ENCODE measurements around the gene NOTCH4.

NOTCH4 gene

DNA sequence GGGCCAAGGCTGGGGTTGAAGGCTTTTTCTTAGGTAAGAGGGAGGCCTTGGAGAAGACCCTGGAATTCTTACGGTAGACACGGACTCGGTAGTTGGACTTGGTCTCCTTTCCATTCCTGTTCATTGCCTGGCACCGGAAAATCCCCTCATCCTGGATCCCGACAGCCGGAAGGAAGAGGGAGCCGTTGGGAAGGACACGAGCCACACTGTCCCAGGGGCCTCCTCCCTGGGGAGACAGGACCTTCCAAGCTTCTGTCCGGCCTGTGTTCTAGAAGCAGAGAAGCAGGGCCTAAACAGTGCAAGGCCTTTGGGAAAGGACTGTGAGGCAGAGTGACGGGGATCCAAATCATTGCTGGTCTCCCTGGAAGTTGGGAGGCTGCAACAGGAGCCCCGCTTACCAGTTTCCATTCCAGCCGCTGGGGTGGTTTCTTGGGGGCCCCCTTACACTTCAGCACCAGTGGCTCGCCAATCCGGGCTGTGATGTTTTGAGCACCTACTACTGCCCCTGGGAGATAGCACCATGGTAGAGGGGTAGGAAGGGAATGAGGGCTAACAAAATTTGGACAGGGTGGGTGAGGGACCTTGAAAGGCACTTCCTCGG lies 40.3 kb downstream of the NOTCH4 start:
- H3K27ac Mint-ChIP-seq, result peak overlapping the region; percentile 82
- no peaks in the 10 kb centered on the region for H3K9me3 Mint-ChIP-seq
- peaks cover 93% of the 10 kb centered on the region for H3K36me3 Mint-ChIP-seq (ENCODE audit: low read depth)
- H3K27me3 Mint-ChIP-seq, result no peaks in the 10 kb centered on the region
- no peak overlapping the region for H3K4me3 Mint-ChIP-seq
- DNase-seq, result no peak
- peaks cover 82% of the 10 kb centered on the region for H3K4me1 Mint-ChIP-seq (ENCODE audit: low read depth)

GRCh38 chr6:32183030-32183429 lies 40.8 kb downstream of the NOTCH4 start:
- Mint-ChIP-seq H3K9me3 (no peaks in the 10 kb centered on the region), H3K36me3 (ENCODE audit: low read depth) (peaks cover 92% of the 10 kb centered on the region), H3K27me3 (no peaks in the 10 kb centered on the region), H3K27ac (peak overlapping the region; percentile 82), H3K4me1 (ENCODE audit: low read depth) (peaks cover 77% of the 10 kb centered on the region), H3K4me3 (no peak overlapping the region)
- no peak for DNase-seq

GRCh38 chr6:32182555-32182981 lies 41.3 kb downstream of the NOTCH4 start:
- no peak overlapping the region for H3K4me3 Mint-ChIP-seq
- H3K9me3 Mint-ChIP-seq, result no peaks in the 10 kb centered on the region
- peaks cover 87% of the 10 kb centered on the region for H3K36me3 Mint-ChIP-seq (ENCODE audit: low read depth)
- no peaks in the 10 kb centered on the region for H3K27me3 Mint-ChIP-seq
- no peak for DNase-seq
- peak overlapping the region; percentile 82 for H3K27ac Mint-ChIP-seq
- H3K4me1 Mint-ChIP-seq (ENCODE audit: low read depth), result peaks cover 74% of the 10 kb centered on the region

DNA sequence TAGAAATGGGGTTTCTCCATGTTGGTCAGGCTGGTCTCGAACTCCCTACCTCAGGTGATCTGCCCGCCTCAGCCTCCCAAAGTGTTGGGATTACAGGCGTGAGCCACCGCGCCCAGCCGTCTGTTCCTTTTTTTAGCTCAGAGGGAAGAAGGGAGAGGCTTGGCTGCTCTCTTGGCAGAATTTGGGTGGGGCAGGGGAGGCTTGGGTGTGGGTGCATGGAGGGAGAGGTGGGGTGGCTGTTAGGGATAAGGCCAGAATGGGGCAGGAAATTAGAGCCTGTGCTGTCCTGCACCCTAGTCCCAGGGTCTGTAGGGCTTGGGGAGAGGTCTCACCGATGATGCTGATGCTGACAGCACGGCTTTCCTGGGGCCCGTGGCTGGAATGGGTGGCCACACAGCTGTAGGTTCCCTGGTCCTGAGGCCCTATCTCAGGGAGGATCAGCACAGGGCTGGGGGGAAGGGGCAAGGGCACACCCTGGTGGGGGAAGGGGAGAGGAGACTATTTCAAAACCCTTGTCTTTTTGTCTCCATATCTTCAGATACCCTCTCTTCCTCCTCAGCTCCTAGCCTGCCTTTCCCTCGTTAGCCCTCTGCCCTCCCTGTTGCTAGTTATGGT lies 41.8 kb downstream of the NOTCH4 start:
- Mint-ChIP-seq H3K27me3 (no peaks in the 10 kb centered on the region), H3K4me3 (no peak overlapping the region), H3K36me3 (ENCODE audit: low read depth) (peaks cover 82% of the 10 kb centered on the region), H3K27ac (peak overlapping the region; percentile 82), H3K4me1 (ENCODE audit: low read depth) (peaks cover 74% of the 10 kb centered on the region), H3K9me3 (no peaks in the 10 kb centered on the region)
- no peak for DNase-seq

- H3K36me3 Mint-ChIP-seq (ENCODE audit: low read depth), result peaks cover 74% of the 10 kb centered on the region
- peak overlapping the region; percentile 99 for H3K27ac Mint-ChIP-seq
- H3K4me1 Mint-ChIP-seq (ENCODE audit: low read depth), result peaks cover 74% of the 10 kb centered on the region
Measured at GRCh38 chr6:32181148-32181702, 42.6 kb downstream of the NOTCH4 start.

DNA sequence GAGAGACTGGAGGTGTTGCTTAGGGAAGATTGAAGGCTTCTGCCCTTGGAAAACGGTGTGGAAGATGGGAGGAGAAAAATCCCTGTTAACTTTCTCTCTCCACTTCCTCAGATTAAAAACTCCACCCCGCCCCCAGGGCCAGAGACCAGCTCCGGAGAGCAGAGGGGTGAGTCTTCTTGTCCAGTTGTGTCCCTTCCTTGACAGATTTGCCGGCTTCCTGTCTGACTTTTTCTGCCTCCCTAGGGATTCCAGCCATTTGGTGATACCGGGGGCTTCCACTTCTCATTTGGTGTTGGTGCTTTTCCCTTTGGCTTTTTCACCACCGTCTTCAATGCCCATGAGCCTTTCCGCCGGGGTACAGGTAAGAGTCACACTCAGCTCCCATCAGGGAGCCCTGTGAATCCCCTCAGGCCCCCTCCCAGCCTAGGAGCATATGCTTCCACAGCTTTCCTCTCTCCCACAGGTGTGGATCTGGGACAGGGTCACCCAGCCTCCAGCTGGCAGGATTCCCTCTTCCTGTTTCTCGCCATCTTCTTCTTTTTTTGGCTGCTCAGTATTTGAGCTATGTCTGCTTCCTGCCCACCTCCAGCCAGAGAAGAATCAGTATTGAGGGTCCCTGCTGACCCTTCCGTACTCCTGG lies 44.0 kb downstream of the NOTCH4 start:
- Mint-ChIP-seq H3K36me3 (ENCODE audit: low read depth) (peaks cover 64% of the 10 kb centered on the region), H3K27me3 (no peaks in the 10 kb centered on the region), H3K9me3 (no peaks in the 10 kb centered on the region), H3K27ac (peak overlapping the region; percentile 99), H3K4me1 (ENCODE audit: low read depth) (peaks cover 72% of the 10 kb centered on the region), H3K4me3 (peak overlapping the region; percentile 94)
- DNase-seq, result no peak

More at GRCh38 chr6:32181148-32181702, 42.6 kb downstream of the NOTCH4 start:
- Mint-ChIP-seq H3K27me3 (no peaks in the 10 kb centered on the region), H3K4me3 (no peak overlapping the region), H3K9me3 (no peaks in the 10 kb centered on the region)
- no peak for DNase-seq

GRCh38 chr6:32178547-32179440 lies 45.1 kb downstream of the NOTCH4 start:
- H3K4me1 Mint-ChIP-seq (ENCODE audit: low read depth), result peaks cover 78% of the 10 kb centered on the region
- peak overlapping the region; percentile 99 for H3K27ac Mint-ChIP-seq
- no peak for DNase-seq
- peak overlapping the region; percentile 94 for H3K4me3 Mint-ChIP-seq
- no peaks in the 10 kb centered on the region for H3K27me3 Mint-ChIP-seq
- H3K9me3 Mint-ChIP-seq, result no peaks in the 10 kb centered on the region
- H3K36me3 Mint-ChIP-seq (ENCODE audit: low read depth), result peaks cover 56% of the 10 kb centered on the region

DNA sequence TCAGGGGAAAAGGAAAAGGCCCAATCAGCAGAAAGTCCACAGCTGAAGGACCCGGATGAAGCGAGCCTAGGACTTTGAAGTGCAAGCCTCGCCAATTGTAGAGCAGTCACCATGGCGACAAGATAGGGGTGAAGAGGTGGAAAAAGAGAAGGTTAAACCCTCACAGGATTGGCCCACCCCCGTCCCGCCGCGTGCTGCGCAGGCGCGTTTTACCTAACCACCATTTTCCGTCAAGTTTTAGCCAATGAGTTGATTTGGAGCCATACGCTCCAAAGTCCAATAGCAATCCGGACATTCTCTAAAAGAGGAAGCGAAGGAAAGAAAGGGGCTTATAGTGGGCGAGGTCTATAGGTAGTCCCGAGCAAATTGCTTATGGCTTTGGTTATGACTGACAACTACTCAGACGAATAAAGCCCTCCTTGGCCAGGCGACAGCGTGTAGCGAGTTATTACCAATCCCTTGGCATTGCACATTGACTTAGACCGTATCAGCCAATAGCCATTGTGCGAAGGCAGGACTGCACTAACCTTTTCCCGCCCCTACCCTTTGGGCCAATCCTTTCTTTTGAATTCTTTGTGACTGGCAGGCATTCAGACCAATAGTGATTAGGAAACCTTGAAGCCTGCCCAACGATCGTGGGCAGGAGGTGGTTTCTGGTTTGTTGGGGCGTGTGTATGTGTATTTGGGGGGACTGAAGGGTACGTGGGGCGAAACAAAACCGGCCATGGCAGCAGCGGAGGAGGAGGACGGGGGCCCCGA lies 45.9 kb downstream of the NOTCH4 start, which contains the start of gene RNF5:
Gene RNF5 (plus strand): TSS at position 618 of the 759 bp plus-strand sequence. CDS start 107 bp downstream, at position 725.
- peak; percentile 87 for DNase-seq
- Mint-ChIP-seq H3K27ac (peak within 1 kb of the TSS; percentile 99), H3K9me3 (no peaks in the 10 kb centered on the region), H3K4me3 (peak within 1 kb of the TSS; percentile 94), H3K36me3 (ENCODE audit: low read depth) (peaks cover 48% of the 10 kb centered on the region), H3K4me1 (ENCODE audit: low read depth) (peaks cover 78% of the 10 kb centered on the region), H3K27me3 (no peaks in the 10 kb centered on the region)

- Mint-ChIP-seq H3K9me3 (no peaks in the 10 kb centered on the region), H3K4me3 (peak overlapping the region; percentile 94), H3K36me3 (ENCODE audit: low read depth) (peaks cover 41% of the 10 kb centered on the region), H3K4me1 (ENCODE audit: low read depth) (peaks cover 76% of the 10 kb centered on the region), H3K27me3 (no peaks in the 10 kb centered on the region), H3K27ac (peak overlapping the region; percentile 99)
- no peak for DNase-seq
Measured at GRCh38 chr6:32177183-32177787, 46.6 kb downstream of the NOTCH4 start.

- Mint-ChIP-seq H3K4me3 (peak overlapping the region; percentile 94), H3K4me1 (ENCODE audit: low read depth) (peaks cover 73% of the 10 kb centered on the region), H3K27me3 (no peaks in the 10 kb centered on the region), H3K36me3 (ENCODE audit: low read depth) (peaks cover 35% of the 10 kb centered on the region), H3K9me3 (no peaks in the 10 kb centered on the region), H3K27ac (peak overlapping the region; percentile 99)
- DNase-seq, result no peak
Measured at GRCh38 chr6:32176476-32177182, 47.2 kb downstream of the NOTCH4 start.

DNA sequence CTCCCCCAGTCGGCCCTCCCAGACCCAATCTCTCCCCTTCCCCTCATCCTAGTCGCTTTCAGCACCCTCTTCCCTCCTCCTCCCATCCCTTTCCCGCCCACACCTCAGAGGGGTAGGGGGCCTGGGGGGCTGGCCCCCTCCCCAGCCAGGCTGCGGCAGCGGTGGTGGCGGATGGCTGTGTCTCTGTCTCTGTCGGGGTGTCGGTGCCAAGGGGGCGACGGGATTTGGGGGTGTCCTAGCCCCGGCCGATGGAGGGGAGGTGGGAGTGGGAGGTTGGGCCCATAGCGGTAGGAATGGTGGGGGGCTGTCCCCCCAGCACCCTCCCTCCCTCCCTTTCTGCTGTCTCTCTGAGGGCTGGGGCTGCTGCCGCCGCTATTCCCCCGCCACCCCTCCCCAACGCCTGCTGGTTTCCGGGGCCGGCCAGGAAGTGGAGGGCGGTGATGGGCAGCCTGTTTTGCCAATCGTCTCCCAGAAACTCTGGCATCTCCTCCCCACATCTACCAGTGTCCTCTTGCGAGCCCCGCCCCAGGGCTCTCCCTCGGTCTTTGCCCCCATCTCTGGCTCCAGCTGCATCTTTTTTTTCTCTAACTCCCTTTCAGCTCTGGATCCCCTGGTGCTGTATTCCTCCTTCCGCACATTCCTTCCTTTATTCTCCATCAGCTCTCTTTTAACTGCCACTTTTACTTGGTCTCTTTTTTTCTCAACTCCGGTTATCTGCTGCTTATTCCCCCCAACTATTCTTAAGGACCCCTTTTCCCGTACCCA lies 48.0 kb downstream of the NOTCH4 start, which contains the start of gene AGPAT1:
Gene AGPAT1 (minus strand): TSS at position 374 of the 765 bp plus-strand sequence. CDS start 4,588 bp downstream, outside the sequence.
- H3K27me3 Mint-ChIP-seq, result no peaks in the 10 kb centered on the region
- peaks cover 31% of the 10 kb centered on the region for H3K36me3 Mint-ChIP-seq (ENCODE audit: low read depth)
- peak within 1 kb of the TSS; percentile 94 for H3K4me3 Mint-ChIP-seq
- H3K4me1 Mint-ChIP-seq (ENCODE audit: low read depth), result peaks cover 71% of the 10 kb centered on the region
- H3K9me3 Mint-ChIP-seq, result no peaks in the 10 kb centered on the region
- DNase-seq, result peak; percentile 99
- peak within 1 kb of the TSS; percentile 99 for H3K27ac Mint-ChIP-seq

- Mint-ChIP-seq H3K27me3 (no peaks in the 10 kb centered on the region), H3K4me1 (ENCODE audit: low read depth) (peaks cover 65% of the 10 kb centered on the region), H3K9me3 (no peaks in the 10 kb centered on the region), H3K4me3 (peak overlapping the region; percentile 94), H3K27ac (peak overlapping the region; percentile 99), H3K36me3 (ENCODE audit: low read depth) (peaks cover 31% of the 10 kb centered on the region)
- DNase-seq, result no peak
Measured at GRCh38 chr6:32175322-32175710, 48.6 kb downstream of the NOTCH4 start.
